Measurements from ENCODE around the gene BDP1.
"Not testable (repeated sequence)": the region's sequence is repeated elsewhere in the genome, so short reads cannot be mapped to it uniquely, and the experiment has no call there.

- TF ChIP-seq CTCF (IDR thresholded peaks at IDR 0.05 in 8 of 11, conservative IDR thresholded peaks at IDR 0.05 in 3 of 11); POLR2AphosphoS5 (IDR thresholded peaks at IDR 0.05); POLR2A (IDR thresholded peaks at IDR 0.05): not testable (repeated sequence)
These were observed 10.4 kb upstream of the BDP1 start for GRCh38 chr5:71445015-71445414.
